Adipose tissue (tissue), 3 donors: ENCODE measurements around the gene GSTA2. TPM values are rescaled to one million over a fixed set of nuclear protein-coding genes. Genes with fewer than 3 reads are reported as not detected.
"Not testable (repeated sequence)": the region's sequence is repeated elsewhere in the genome, so short reads cannot be mapped to it uniquely, and the experiment has no call there.

ENCODE experiments used
- H3K27ac ChIP-seq: one replicate; pipeline ENCODE4 v1.5.1; 2013; ENCODE audit warnings: low read depth, low read length
- WGBS, 3 donors: extraction: QIAGEN DNeasy Blood & Tissue Kit; methylation state at CpG; one replicate each; pipeline ENCODE4 v1.1.7; 2013; 5-methylcytosine and 5-hydroxymethylcytosine counted together
- polyA plus RNA-seq, 3 donors: library from polyadenylated mRNA; stranded (reverse); fragments of 200-250 nt; gene quantifications; one replicate each; pipeline ENCODE4 v1.2.3, GENCODE V29; 2013
- donor health status: healthy with polysubstance abuse.
- donor health status: Bipolar disorder and iron deficiency.
- donor health status: healthy.

The GSTA2 gene
- polyA plus RNA-seq, 3 donors: 0.16 to 85.8 (median 0.22) TPM

- H3K27ac ChIP-seq: not testable (repeated sequence)
These were observed 4.4 kb upstream of the GSTA2 start for GRCh38 chr6:52767658-52768057.

DNA sequence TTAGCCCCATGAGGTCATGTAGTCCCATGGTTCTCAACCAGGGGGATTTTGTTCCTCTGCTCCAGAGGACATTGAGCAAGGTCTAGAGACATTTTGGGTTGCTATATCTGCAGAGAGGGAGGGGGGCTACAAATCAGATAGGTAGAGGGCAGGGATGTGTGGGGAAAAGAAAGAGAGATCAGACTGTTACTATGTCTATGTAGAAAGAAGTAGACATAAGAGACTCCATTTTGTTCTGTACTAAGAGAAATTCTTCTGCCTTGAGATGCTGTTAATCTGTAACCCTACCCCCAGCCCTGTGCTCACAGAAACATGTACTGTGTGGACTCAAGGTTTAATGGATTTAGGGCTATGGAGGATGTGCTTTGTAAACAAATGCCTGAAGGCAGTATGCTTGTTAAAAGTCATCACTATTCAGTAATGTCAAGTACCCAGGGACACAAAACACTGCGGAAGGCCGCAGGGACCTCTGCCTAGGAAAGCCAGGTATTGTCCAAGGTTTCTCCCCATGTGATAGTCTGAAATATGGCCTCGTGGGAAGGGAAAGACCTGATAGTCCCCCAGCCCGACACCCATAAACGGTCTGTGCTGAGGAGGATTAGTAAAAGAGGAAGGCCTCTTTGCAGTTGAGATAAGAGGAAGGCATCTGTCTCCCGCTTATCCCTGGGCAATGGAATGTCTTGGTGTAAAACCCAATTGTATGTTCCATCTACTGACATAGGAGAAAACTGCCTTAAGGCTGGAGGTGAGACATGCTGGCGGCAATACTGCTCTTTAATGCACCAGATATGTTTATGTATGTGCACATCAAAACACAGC lies 1.4 kb downstream of the GSTA2 start:
- WGBS, 3 donors: 31 to 77% (median 72%) methylated on average over 4 to 7 of the region's 7 CpGs
- H3K27ac ChIP-seq: not testable (repeated sequence)

DNA sequence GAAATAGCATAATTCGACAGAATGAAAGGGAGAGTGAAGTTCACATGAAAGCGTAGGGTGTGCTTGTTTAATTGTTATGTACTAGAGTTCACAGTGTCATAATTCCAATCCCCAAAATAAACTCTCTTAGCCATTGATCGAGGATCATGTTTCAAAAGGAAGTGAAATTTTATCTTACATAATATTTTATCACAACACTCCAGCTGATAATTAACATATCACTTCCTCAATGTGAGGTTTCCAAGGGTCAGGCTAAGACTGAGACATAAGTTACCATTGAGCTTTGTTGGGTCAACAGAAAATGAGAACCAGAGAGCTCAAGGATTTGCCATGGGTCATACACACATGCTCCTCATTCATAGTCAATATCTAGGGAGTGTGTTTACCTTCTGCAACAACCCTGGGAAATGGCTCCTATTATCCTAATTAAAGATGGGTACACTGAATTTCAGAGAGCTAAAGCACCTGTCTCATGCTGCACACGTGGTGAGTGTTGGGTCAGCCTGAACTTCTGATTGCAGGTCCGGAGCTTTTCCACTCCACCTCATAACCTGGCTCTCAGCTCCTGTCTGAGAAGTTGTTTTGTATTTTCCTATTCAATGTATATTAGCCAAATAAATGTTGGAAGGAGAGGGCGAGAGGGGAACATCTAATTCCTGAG lies 3.0 kb downstream of the GSTA2 start:
- no peak overlapping the region for H3K27ac ChIP-seq
- WGBS, 3 donors: 32 to 65% (median 64%) methylated on average over 6 of the region's 6 CpGs

GRCh38 chr6:52759085-52759484 lies 4.2 kb downstream of the GSTA2 start:
- 8 to 93% (median 78%) methylated on average over 1 of the region's 1 CpG for WGBS, 3 donors
- no peak overlapping the region for H3K27ac ChIP-seq

GRCh38 chr6:52757651-52758338 lies 5.5 kb downstream of the GSTA2 start:
- 56 to 66% (median 66%) methylated on average over 7 of the region's 7 CpGs for WGBS, 3 donors
- H3K27ac ChIP-seq: not testable (repeated sequence)

GRCh38 chr6:52754443-52754842 lies 8.8 kb downstream of the GSTA2 start:
- WGBS, 3 donors: 81 to 98% (median 93%) methylated on average over 3 of the region's 3 CpGs
- no peak overlapping the region for H3K27ac ChIP-seq

- not testable (repeated sequence) for H3K27ac ChIP-seq
- whole genome bisulfite sequencing, 3 donors: 84 to 93% (median 93%) methylated on average over 2 of the region's 2 CpGs
These were observed 10.1 kb downstream of the GSTA2 start for GRCh38 chr6:52753137-52753536.

GRCh38 chr6:52752310-52752709 lies 11.0 kb downstream of the GSTA2 start:
- H3K27ac ChIP-seq: no peak overlapping the region

GRCh38 chr6:52749556-52750152 lies 13.6 kb downstream of the GSTA2 start:
- WGBS, 3 donors: 35 to 66% (median 48%) methylated on average over 2 of the region's 2 CpGs

GRCh38 chr6:52747301-52747700 lies 16.0 kb downstream of the GSTA2 start:
- H3K27ac ChIP-seq: not testable (repeated sequence)
- 59 to 74% (median 69%) methylated on average over 3 of the region's 3 CpGs for WGBS, 3 donors

More at GRCh38 chr6:52749556-52750152, 13.6 kb downstream of the GSTA2 start:
- H3K27ac ChIP-seq: no peak overlapping the region

GRCh38 chr6:52746213-52746612 lies 17.1 kb downstream of the GSTA2 start:
- WGBS, 3 donors: 21 to 75% (median 69%) methylated on average over 4 of the region's 4 CpGs
- H3K27ac ChIP-seq: no peak overlapping the region

- 24 to 63% (median 52%) methylated on average over 1 of the region's 1 CpG for WGBS, 3 donors
- no peak overlapping the region for H3K27ac ChIP-seq
These were observed 17.5 kb downstream of the GSTA2 start for GRCh38 chr6:52745764-52746201.

- WGBS, 3 donors: 81 to 92% (median 90%) methylated on average over 1 of the region's 1 CpG
- no peak overlapping the region for H3K27ac ChIP-seq
These were observed 21.4 kb downstream of the GSTA2 start for GRCh38 chr6:52741872-52742271.

DNA sequence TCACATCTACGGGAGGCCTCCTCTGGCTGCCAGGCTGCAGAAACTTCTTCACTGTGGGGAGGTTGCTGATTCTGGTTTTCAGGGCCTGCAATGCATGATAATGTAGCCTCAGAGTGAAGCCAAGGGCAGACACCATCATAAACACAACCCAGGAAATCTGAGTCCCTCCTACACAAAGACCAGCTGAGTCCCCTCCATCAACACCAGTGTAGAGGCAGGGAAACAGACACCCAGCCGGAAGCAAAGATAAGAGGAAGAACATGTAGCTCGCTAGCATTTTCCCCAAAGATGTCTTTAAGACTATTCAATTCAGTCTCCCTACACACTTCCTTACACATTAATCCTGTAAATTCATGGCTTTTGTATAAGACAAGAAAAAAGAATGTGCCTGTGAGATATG lies 23.6 kb downstream of the GSTA2 start:
- 70 to 94% (median 80%) methylated on average over 3 of the region's 3 CpGs for WGBS, 3 donors
- H3K27ac ChIP-seq: no peak overlapping the region

GRCh38 chr6:52739134-52739533 lies 24.1 kb downstream of the GSTA2 start:
- 22 to 40% (median 24%) methylated on average over 2 of the region's 2 CpGs for WGBS, 3 donors
- no peak overlapping the region for H3K27ac ChIP-seq

- 87 to 91% (median 88%) methylated on average over 1 of the region's 1 CpG for WGBS, 3 donors
- H3K27ac ChIP-seq: no peak overlapping the region
These were observed 27.1 kb downstream of the GSTA2 start for GRCh38 chr6:52736145-52736544.

- WGBS, 3 donors: 44 to 95% (median 90%) methylated on average over 6 of the region's 6 CpGs
These were observed 28.2 kb downstream of the GSTA2 start for GRCh38 chr6:52735071-52735470.

GRCh38 chr6:52734072-52734471 lies 29.2 kb downstream of the GSTA2 start:
- no peak overlapping the region for H3K27ac ChIP-seq
- WGBS, 3 donors: 74 to 88% (median 88%) methylated on average over 3 of the region's 3 CpGs

More at GRCh38 chr6:52735071-52735470, 28.2 kb downstream of the GSTA2 start:
- H3K27ac ChIP-seq: no peak overlapping the region

- 100% methylated on average over 1 of the region's 1 CpG for WGBS, 3 donors
These were observed 30.1 kb downstream of the GSTA2 start for GRCh38 chr6:52733172-52733571.

More at GRCh38 chr6:52733172-52733571, 30.1 kb downstream of the GSTA2 start:
- no peak overlapping the region for H3K27ac ChIP-seq
